ENCODE data around the gene MED10.

Gene MED10

GRCh38 chr5:6398570-6399230 is 20.4 kb upstream of the MED10 start:
- no peak for DNase-seq

- DNase-seq = no peak
Observed at GRCh38 chr5:6397536-6398269, 19.4 kb upstream of the MED10 start.

GRCh38 chr5:6396836-6397535 is 18.6 kb upstream of the MED10 start:
- no peak for DNase-seq

GRCh38 chr5:6396043-6396442 is 17.7 kb upstream of the MED10 start:
- no peak for DNase-seq

GRCh38 chr5:6395621-6396020 is 17.3 kb upstream of the MED10 start:
- no peak for DNase-seq

- DNase-seq = no peak
Observed at GRCh38 chr5:6395102-6395445, 16.7 kb upstream of the MED10 start.

GRCh38 chr5:6394429-6395101 is 16.2 kb upstream of the MED10 start:
- DNase-seq = no peak

- peak; percentile 37 for DNase-seq
Observed at GRCh38 chr5:6393596-6394194, 15.3 kb upstream of the MED10 start.

GRCh38 chr5:6392561-6392960 is 14.2 kb upstream of the MED10 start:
- no peak for DNase-seq

GRCh38 chr5:6391151-6391550 is 12.8 kb upstream of the MED10 start:
- no peak for DNase-seq

- DNase-seq = no peak
Observed at GRCh38 chr5:6389946-6390530, 11.7 kb upstream of the MED10 start.

GRCh38 chr5:6389397-6389796 is 11.1 kb upstream of the MED10 start:
- no peak for DNase-seq

GRCh38 chr5:6387970-6388369 is 9.6 kb upstream of the MED10 start:
- DNase-seq = no peak

GRCh38 chr5:6386271-6386670 is 7.9 kb upstream of the MED10 start:
- DNase-seq = no peak

GRCh38 chr5:6384856-6385255 is 6.5 kb upstream of the MED10 start:
- no peak for DNase-seq

GRCh38 chr5:6383376-6383775 is 5.0 kb upstream of the MED10 start:
- DNase-seq = no peak

GRCh38 chr5:6379246-6379645 is 899 bp upstream of the MED10 start:
- DNase-seq = no peak

GRCh38 chr5:6378766-6379103 is 388 bp upstream of the MED10 start:
- DNase-seq = no peak

GRCh38 chr5:6377582-6377904 is 804 bp downstream of the MED10 start:
- DNase-seq = no peak

GRCh38 chr5:6376974-6377520 is 1.3 kb downstream of the MED10 start:
- no peak for DNase-seq

- no peak for DNase-seq
Observed at GRCh38 chr5:6373081-6373846, 5.1 kb downstream of the MED10 start.

Data from RPMI8226 (cell line).